Osteocyte (in vitro differentiated cells): ENCODE results near the gene GPD2. TPM values are rescaled to one million over a fixed set of nuclear protein-coding genes. Genes with fewer than 3 reads are reported as not detected.
A peak's percentile ranks its signal among the peaks of the same experiment; 100 is the strongest.

Source experiments
- DNase-seq: peaks from one replicate; pipeline ENCODE4 v3.0.0; 2021; ENCODE audit warnings: mixed read lengths; ENCODE audit not compliant: unreplicated experiment; ENCODE audit errors: extremely low spot score
- H3K27ac Mint-ChIP-seq: one replicate; pipeline ENCODE4 v1.8.0; 2021; ENCODE audit warnings: mild to moderate bottlenecking, mixed read lengths; ENCODE audit not compliant: unreplicated experiment
- H3K27me3 Mint-ChIP-seq: one replicate; pipeline ENCODE4 v1.8.0; 2021; ENCODE audit warnings: mixed read lengths; ENCODE audit not compliant: unreplicated experiment
- H3K36me3 Mint-ChIP-seq: one replicate; pipeline ENCODE4 v1.8.0; 2021; ENCODE audit warnings: mixed read lengths; ENCODE audit not compliant: unreplicated experiment
- H3K4me1 Mint-ChIP-seq: one replicate; pipeline ENCODE4 v1.8.0; 2021; ENCODE audit warnings: mixed read lengths; ENCODE audit not compliant: unreplicated experiment
- H3K4me3 Mint-ChIP-seq: one replicate; pipeline ENCODE4 v1.8.0; 2021; ENCODE audit warnings: mild to moderate bottlenecking, moderate library complexity, mixed read lengths; ENCODE audit not compliant: unreplicated experiment
- H3K9me3 Mint-ChIP-seq: one replicate; pipeline ENCODE4 v1.8.0; 2021; ENCODE audit warnings: mixed read lengths; ENCODE audit not compliant: unreplicated experiment
- total RNA-seq: library from RNA; stranded (reverse); gene quantifications from 2 replicates; pipeline ENCODE4 v1.2.1, GENCODE V29; 2021
- TF ChIP-seq, protein P1 (sequence below): fragments of 200-600 bp; sonication (generic); IDR thresholded peaks from 2 replicates; pipeline ENCODE4 v1.5.0; 2021; ENCODE audit warnings: antibody characterized with exemption, mild to moderate bottlenecking, moderate library complexity

The GPD2 gene
- total RNA-seq, 1 donor from 2014 or later = 21.8 TPM

DNA sequence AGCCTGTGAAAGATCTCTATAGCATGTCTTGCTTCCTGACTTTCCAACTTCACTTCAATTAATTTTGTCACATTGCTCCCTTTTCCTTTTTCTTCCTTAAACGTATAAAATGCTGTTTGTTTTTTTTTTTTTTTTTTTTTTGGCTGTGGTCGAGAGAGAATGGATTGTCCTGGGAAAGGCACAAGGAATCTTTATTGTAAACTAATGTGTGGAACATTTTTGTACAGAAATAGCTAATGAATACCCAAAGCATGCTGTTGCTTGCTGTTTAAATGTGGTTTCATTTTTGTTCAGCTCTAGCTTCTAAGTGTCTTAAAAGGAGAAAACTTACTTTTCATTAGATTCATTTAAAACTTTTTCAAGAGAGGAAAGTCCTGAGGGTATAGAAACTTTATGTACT, 105.5 kb downstream of the GPD2 start:
- Mint-ChIP-seq H3K4me3 (no peak overlapping the region), H3K36me3 (peaks cover 9% of the 10 kb centered on the region), H3K9me3 (no peaks in the 10 kb centered on the region), H3K27ac (peak overlapping the region; percentile 80), H3K27me3 (no peaks in the 10 kb centered on the region), H3K4me1 (peaks cover 52% of the 10 kb centered on the region)
- no peak for DNase-seq
- TF ChIP-seq, protein P1, sequence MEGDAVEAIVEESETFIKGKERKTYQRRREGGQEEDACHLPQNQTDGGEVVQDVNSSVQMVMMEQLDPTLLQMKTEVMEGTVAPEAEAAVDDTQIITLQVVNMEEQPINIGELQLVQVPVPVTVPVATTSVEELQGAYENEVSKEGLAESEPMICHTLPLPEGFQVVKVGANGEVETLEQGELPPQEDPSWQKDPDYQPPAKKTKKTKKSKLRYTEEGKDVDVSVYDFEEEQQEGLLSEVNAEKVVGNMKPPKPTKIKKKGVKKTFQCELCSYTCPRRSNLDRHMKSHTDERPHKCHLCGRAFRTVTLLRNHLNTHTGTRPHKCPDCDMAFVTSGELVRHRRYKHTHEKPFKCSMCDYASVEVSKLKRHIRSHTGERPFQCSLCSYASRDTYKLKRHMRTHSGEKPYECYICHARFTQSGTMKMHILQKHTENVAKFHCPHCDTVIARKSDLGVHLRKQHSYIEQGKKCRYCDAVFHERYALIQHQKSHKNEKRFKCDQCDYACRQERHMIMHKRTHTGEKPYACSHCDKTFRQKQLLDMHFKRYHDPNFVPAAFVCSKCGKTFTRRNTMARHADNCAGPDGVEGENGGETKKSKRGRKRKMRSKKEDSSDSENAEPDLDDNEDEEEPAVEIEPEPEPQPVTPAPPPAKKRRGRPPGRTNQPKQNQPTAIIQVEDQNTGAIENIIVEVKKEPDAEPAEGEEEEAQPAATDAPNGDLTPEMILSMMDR = no peak

DNA sequence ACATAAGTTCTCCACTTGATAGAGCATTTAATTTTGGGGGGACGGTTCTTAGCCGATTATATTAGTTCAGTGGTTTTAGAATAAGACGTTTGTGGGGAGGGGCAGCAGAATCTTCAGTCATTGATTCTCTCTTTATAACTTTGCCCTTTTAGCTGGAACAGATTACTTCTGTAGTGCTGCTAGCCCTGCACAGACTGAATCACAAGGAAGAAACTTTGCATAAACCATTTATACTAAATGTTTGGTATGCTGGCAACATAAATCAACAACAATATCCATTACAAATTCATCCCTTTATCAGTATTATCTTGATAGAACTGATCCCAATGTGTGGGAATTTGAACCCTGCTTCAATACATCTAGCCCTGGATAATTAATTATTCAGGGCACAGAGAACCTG, 112.2 kb downstream of the GPD2 start:
- peaks cover under 1% of the 10 kb centered on the region for H3K4me1 Mint-ChIP-seq
- H3K27me3 Mint-ChIP-seq = no peaks in the 10 kb centered on the region
- TF ChIP-seq, protein P1 = no peak

DNA sequence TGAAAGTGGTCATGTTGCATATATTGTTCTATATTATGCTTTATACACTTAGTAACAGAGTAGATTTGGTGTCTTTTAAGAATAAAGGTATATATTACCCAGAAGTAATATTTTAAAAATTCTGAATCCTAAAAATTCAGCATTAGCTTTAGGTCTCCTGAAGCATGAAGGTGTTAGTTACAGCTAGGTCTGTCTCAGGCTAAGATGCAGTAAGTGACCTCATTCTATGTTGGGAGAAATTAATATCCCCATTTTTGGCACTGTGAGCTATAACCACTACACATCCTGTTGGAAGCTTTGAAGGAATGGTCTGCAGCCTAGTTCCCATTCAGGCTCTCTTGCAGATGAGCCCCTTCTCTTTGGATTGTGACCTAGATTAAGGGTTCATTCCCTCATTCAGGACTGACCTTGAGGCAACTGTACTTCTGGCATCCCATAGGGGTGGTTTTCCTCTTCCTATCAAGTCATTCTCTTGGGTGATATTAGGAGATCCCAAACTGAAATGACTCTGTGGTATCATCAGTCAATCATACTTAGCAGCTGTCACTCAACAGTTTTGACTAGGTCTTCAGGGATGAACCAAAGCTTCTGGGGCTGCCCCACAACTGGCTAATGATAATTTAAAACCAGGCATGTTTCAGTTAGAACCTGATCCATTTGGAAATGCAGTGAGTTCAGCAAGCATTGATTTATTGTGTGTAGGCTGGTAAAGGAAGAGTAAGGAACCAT, 117.7 kb downstream of the GPD2 start:
- peaks cover 20% of the 10 kb centered on the region for H3K36me3 Mint-ChIP-seq
- H3K27ac Mint-ChIP-seq = no peak overlapping the region
- H3K4me1 Mint-ChIP-seq = peaks cover 2% of the 10 kb centered on the region
- H3K9me3 Mint-ChIP-seq = no peaks in the 10 kb centered on the region
- no peak overlapping the region for H3K4me3 Mint-ChIP-seq
- no peaks in the 10 kb centered on the region for H3K27me3 Mint-ChIP-seq
- DNase-seq = no peak
- TF ChIP-seq, protein P1 = no peak

More for the DNA sequence above, 112.2 kb downstream of the GPD2 start:
- DNase-seq = no peak
- Mint-ChIP-seq H3K27ac (no peak overlapping the region), H3K4me3 (no peak overlapping the region), H3K9me3 (no peaks in the 10 kb centered on the region), H3K36me3 (peaks cover 13% of the 10 kb centered on the region)

DNA sequence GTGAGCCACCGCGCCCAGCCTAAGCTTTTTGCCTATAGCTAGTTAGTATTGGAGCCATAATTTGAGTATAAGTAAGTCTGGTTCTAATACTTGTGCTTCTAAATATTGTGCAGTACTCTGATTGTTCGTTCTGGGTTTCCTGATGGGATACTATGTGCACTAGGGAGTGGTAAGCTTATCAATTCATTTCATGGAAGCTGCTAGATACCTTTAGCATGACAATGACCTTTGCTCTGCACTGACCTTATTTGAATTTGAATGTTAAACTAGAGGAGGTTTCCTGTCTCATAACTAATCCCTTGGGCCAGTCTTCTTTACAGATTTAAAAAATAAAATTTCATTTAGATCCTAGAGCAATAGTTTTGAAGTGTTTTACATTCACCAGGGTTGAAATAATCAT, 125.1 kb downstream of the GPD2 start:
- TF ChIP-seq, protein P1 = no peak
- Mint-ChIP-seq H3K9me3 (no peaks in the 10 kb centered on the region), H3K27ac (no peak overlapping the region), H3K4me3 (no peak overlapping the region), H3K27me3 (no peaks in the 10 kb centered on the region), H3K4me1 (peaks cover 6% of the 10 kb centered on the region), H3K36me3 (peaks cover 17% of the 10 kb centered on the region)
- no peak for DNase-seq

DNA sequence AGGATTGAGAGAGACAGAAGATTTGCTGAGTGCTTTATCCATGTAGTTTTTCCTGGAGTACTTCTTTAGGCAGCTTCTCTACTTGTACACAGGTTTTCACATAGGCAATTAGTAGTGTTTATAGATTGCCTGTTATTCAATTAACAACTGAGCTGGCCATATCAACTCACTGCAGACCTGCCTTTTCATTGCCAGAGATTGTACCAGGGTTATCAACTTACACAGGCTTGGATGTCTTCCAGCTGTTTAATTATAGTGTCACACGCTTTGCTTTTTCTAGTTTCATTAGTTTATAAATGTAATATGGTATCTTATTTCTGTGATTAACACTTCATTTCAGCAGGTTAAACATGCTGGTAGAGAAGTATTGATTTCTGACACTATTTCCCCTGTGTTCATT, 125.9 kb downstream of the GPD2 start:
- Mint-ChIP-seq H3K27me3 (no peaks in the 10 kb centered on the region), H3K4me3 (no peak overlapping the region), H3K9me3 (no peaks in the 10 kb centered on the region), H3K36me3 (peaks cover 15% of the 10 kb centered on the region), H3K4me1 (peaks cover 6% of the 10 kb centered on the region), H3K27ac (no peak overlapping the region)
- TF ChIP-seq, protein P1 = no peak
- no peak for DNase-seq
